MM.1S (cell line): ENCODE results near the gene CACNB4.

Source experiments
- DNase-seq: peaks from one replicate; pipeline ENCODE4 v3.0.0-alpha.2; 2015
- H2AFZ ChIP-seq: fragments of 300-600 bp; sonication (generic); 2 replicates; pipeline ENCODE4 v1.6.0; 2016; ENCODE audit warnings: antibody characterized with exemption, low read length
- H3F3A ChIP-seq: fragments of 300-600 bp; sonication (generic); 2 replicates; pipeline ENCODE4 v1.6.1; 2016; ENCODE audit warnings: mild to moderate bottlenecking, antibody characterized with exemption, low read length, moderate library complexity, mixed read lengths; ENCODE audit not compliant: insufficient read depth
- H3K27ac ChIP-seq: fragments of 300-600 bp; sonication (generic); 2 replicates; pipeline ENCODE4 v1.5.1; 2016; ENCODE audit warnings: mild to moderate bottlenecking, low read length
- H3K27me3 ChIP-seq: fragments of 300-600 bp; sonication (generic); replicated peaks from 2 replicates; pipeline ENCODE4 v1.6.0; 2016; ENCODE audit warnings: low read length; ENCODE audit not compliant: insufficient read depth
- H3K36me3 ChIP-seq: fragments of 300-600 bp; sonication (generic); replicated peaks from 2 replicates; pipeline ENCODE4 v1.6.1; 2016; ENCODE audit warnings: mild to moderate bottlenecking, low read length, mixed read lengths; ENCODE audit not compliant: insufficient read depth
- H3K4me1 ChIP-seq: fragments of 300-600 bp; sonication (generic); 2 replicates; pipeline ENCODE4 v1.6.1; 2016; ENCODE audit warnings: low read length, mixed read lengths
- H3K4me2 ChIP-seq: fragments of 300-600 bp; sonication (generic); 2 replicates; pipeline ENCODE4 v1.6.0; 2016; ENCODE audit warnings: low read depth, low read length
- H3K4me3 ChIP-seq: fragments of 300-600 bp; sonication (generic); 2 replicates; pipeline ENCODE4 v1.5.1; 2016; ENCODE audit warnings: low read length, mixed read lengths
- H3K79me2 ChIP-seq: fragments of 300-600 bp; sonication (generic); 2 replicates; pipeline ENCODE4 v1.6.1; 2016; ENCODE audit warnings: mixed run types, low read length, mixed read lengths
- H3K9ac ChIP-seq: fragments of 300-600 bp; sonication (generic); 2 replicates; pipeline ENCODE4 v1.6.1; 2016; ENCODE audit warnings: low read length, mixed read lengths
- H3K9me2 ChIP-seq: fragments of 300-600 bp; sonication (generic); replicated peaks from 2 replicates; pipeline ENCODE4 v1.6.1; 2016; ENCODE audit warnings: mild to moderate bottlenecking, low read length, mixed read lengths; ENCODE audit not compliant: insufficient read depth
- H3K9me3 ChIP-seq: fragments of 300-600 bp; sonication (generic); replicated peaks from 2 replicates; pipeline ENCODE4 v1.6.1; 2016; ENCODE audit warnings: mild to moderate bottlenecking, low read length, mixed read lengths; ENCODE audit not compliant: insufficient read depth
- H4K20me1 ChIP-seq: fragments of 300-600 bp; sonication (generic); 2 replicates; pipeline ENCODE4 v1.6.1; 2016; ENCODE audit warnings: mild to moderate bottlenecking, low read length, moderate library complexity, mixed read lengths; ENCODE audit not compliant: insufficient read depth
- CTCF ChIP-seq: fragments of 300-600 bp; sonication (generic); IDR thresholded peaks from 2 replicates; pipeline ENCODE4 v1.5.1; 2016; ENCODE audit warnings: antibody characterized with exemption, low read length, mixed read lengths
- EZH2 ChIP-seq: fragments of 300-600 bp; sonication (generic); optimal IDR thresholded peaks from 2 replicates; pipeline ENCODE3; 2017; ENCODE audit warnings: low read depth, mild to moderate bottlenecking, antibody characterized with exemption, low read length, mixed read lengths
- EZH2phosphoT487 ChIP-seq: fragments of 300-600 bp; sonication (generic); IDR thresholded peaks from 2 replicates; pipeline ENCODE4 v1.6.1; 2018; ENCODE audit warnings: antibody characterized with exemption, low read length

Gene CACNB4

DNA sequence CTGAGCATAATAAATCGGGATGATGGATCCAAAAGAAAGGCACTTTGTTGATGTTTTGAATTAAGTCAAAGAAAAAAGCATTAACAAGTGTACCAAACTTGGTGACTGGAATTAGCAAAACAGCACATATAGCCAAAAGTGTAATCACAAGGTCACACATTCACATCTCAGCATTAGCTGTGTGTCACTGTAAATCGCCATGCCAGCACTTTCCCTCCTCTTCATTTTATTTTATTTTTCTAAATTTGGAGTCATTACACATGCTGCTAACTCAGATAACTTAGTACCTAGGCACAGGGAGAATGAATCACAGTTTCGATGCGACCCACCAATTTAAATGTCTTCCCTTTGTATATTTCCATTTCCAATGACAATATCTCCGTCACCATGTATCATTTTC lies 111.4 kb downstream of the CACNB4 start:
- H3K4me1 ChIP-seq: no peaks in the 10 kb centered on the region
- no peak overlapping the region for H3K4me2 ChIP-seq
- H4K20me1 ChIP-seq: no peaks in the 10 kb centered on the region
- no peaks in the 10 kb centered on the region for H3F3A ChIP-seq
- H3K9ac ChIP-seq: no peak overlapping the region
- no peaks in the 10 kb centered on the region for H3K27me3 ChIP-seq
- no peaks in the 10 kb centered on the region for H3K9me3 ChIP-seq
- TF ChIP-seq EZH2 (no peak), CTCF (no peak), EZH2phosphoT487 (no peak)
- H3K27ac ChIP-seq: no peak overlapping the region
- DNase-seq: no peak
- no peak overlapping the region for H3K4me3 ChIP-seq
- no peaks in the 10 kb centered on the region for H3K9me2 ChIP-seq
- no peaks in the 10 kb centered on the region for H3K79me2 ChIP-seq
- no peaks in the 10 kb centered on the region for H3K36me3 ChIP-seq
- H2AFZ ChIP-seq: no peak overlapping the region

DNA sequence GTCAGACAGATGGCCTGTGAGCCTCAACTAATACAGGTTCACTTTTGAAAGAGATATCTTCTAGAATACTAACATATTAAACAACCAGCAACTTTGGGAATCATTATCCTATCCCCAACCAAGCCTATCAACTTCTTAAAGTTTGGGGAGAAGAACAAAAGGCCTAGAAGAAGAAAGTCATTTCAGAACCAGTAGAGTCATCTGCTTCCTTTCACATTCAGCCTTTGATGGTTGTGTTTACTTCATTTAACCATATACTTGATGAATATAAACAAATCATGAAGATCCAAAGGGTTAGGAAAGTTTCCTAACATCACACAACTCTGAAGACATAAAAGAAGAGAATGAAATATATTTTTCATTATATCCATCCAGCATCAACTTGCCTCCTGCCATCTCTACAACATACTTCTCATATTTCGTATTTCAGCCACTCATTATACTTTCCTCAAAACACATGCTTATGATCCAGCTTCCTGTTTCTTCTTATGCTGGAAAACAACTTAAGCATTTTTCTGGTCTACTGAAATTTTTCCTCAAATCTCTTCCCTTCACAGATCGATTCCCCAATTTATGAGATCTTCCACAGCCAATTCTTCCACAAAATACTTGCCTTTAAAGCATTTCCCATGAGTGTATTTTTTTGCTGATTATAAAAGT lies 114.3 kb downstream of the CACNB4 start:
- no peak for DNase-seq
- Histone ChIP-seq H3K9ac (no peak overlapping the region), H4K20me1 (no peaks in the 10 kb centered on the region), H3K79me2 (no peaks in the 10 kb centered on the region), H3K36me3 (no peaks in the 10 kb centered on the region), H3K9me3 (no peaks in the 10 kb centered on the region), H3K9me2 (no peaks in the 10 kb centered on the region), H3F3A (no peaks in the 10 kb centered on the region), H2AFZ (no peak overlapping the region), H3K4me3 (no peak overlapping the region), H3K27ac (no peak overlapping the region), H3K27me3 (no peaks in the 10 kb centered on the region), H3K4me2 (no peak overlapping the region), H3K4me1 (no peaks in the 10 kb centered on the region)
- TF ChIP-seq EZH2phosphoT487 (no peak), EZH2 (no peak), CTCF (no peak)

DNA sequence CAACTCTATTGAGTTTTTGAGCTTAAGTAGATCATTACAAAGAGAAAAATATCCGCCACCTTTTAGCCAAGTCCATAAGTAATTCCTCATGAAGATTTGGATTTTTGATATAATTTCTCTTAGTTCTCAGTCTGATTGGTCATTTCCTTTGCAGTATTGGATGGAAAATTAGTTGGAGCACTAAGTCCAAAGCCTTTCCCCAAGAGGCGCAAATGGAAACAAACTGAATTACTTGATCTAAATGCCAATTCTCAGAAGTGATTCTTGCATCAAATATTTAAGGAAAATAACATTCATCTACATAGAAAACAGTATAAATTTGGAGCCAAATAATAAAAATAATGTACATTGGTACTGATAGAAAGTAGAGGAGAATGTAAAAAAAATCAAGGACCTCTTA lies 115.6 kb downstream of the CACNB4 start:
- Histone ChIP-seq H3K9me3 (no peaks in the 10 kb centered on the region), H3K4me2 (no peak overlapping the region), H4K20me1 (no peaks in the 10 kb centered on the region), H3K9ac (no peak overlapping the region), H3K79me2 (no peaks in the 10 kb centered on the region), H3K9me2 (no peaks in the 10 kb centered on the region), H3F3A (no peaks in the 10 kb centered on the region), H3K27me3 (no peaks in the 10 kb centered on the region), H3K4me1 (no peaks in the 10 kb centered on the region), H2AFZ (no peak overlapping the region), H3K4me3 (no peak overlapping the region), H3K36me3 (no peaks in the 10 kb centered on the region), H3K27ac (no peak overlapping the region)
- no peak for TF ChIP-seq CTCF
- TF ChIP-seq EZH2: no peak
- TF ChIP-seq EZH2phosphoT487: no peak
- no peak for DNase-seq
